ENCODE results near the gene AARS2.
"Not testable (repeated sequence)": the region's sequence is repeated elsewhere in the genome, so short reads cannot be mapped to it uniquely, and the experiment has no call there.

AARS2 gene

GRCh38 chr6:44349904-44350649 is 36.9 kb upstream of the AARS2 start:
- TF ChIP-seq CTCF (conservative IDR thresholded peaks at IDR 0.05) = no peak
- no peak overlapping the region for H3K27ac ChIP-seq

GRCh38 chr6:44346818-44347217 is 33.7 kb upstream of the AARS2 start:
- H3K27ac ChIP-seq = not testable (repeated sequence)

GRCh38 chr6:44342489-44342888 is 29.3 kb upstream of the AARS2 start, which contains the start of gene SPATS1:
Gene SPATS1 (plus strand): TSS chr6:44342650. CDS start chr6:44343096, 446 bp downstream.
- H3K27ac ChIP-seq = no peak within 1 kb of the TSS
- TF ChIP-seq CTCF (conservative IDR thresholded peaks at IDR 0.05) = no peak

GRCh38 chr6:44342052-44342451 is 28.9 kb upstream of the AARS2 start:
- TF ChIP-seq CTCF (conservative IDR thresholded peaks at IDR 0.05) = no peak

GRCh38 chr6:44341095-44341890 is 28.1 kb upstream of the AARS2 start:
- no peak overlapping the region for H3K27ac ChIP-seq
- TF ChIP-seq CTCF (conservative IDR thresholded peaks at IDR 0.05) = no peak

More at GRCh38 chr6:44342052-44342451, 28.9 kb upstream of the AARS2 start:
- H3K27ac ChIP-seq = no peak overlapping the region

GRCh38 chr6:44339763-44340625 is 26.8 kb upstream of the AARS2 start:
- TF ChIP-seq CTCF (conservative IDR thresholded peaks at IDR 0.05) = no peak
- H3K27ac ChIP-seq = peak overlapping the region; percentile 7; the same call in 1 of the 2 replicates

GRCh38 chr6:44339301-44339700 is 26.2 kb upstream of the AARS2 start:
- no peak for TF ChIP-seq CTCF (conservative IDR thresholded peaks at IDR 0.05)
- H3K27ac ChIP-seq = peak overlapping the region; percentile 7; the same call in 1 of the 2 replicates

All from VCaP (cell line).